Neural crest cell (in vitro differentiated cells): ENCODE data around the gene SLX4IP. TPM values are rescaled to one million over a fixed set of nuclear protein-coding genes. Genes with fewer than 3 reads are reported as not detected.

ENCODE experiments used
- DNase-seq: peaks from one replicate; pipeline ENCODE4 v3.0.0; 2021; ENCODE audit warnings: low read depth, mixed read lengths, low spot score
- H3K27ac Mint-ChIP-seq: one replicate; pipeline ENCODE4 v1.8.0; 2021; ENCODE audit warnings: mild to moderate bottlenecking, mixed read lengths; ENCODE audit not compliant: unreplicated experiment
- H3K27me3 Mint-ChIP-seq: 2 replicates; pipeline ENCODE4 v1.8.0; 2021; ENCODE audit warnings: low read depth, mild to moderate bottlenecking, mixed read lengths
- H3K36me3 Mint-ChIP-seq: 2 replicates; pipeline ENCODE4 v1.8.0; 2021; ENCODE audit warnings: low read depth, mild to moderate bottlenecking, mixed read lengths
- H3K4me1 Mint-ChIP-seq: 2 replicates; pipeline ENCODE4 v1.8.0; 2021; ENCODE audit warnings: mixed read lengths
- H3K4me3 Mint-ChIP-seq: one replicate; pipeline ENCODE4 v1.8.0; 2021; ENCODE audit warnings: mild to moderate bottlenecking, mixed read lengths
- H3K9me3 Mint-ChIP-seq: 2 replicates; pipeline ENCODE4 v1.8.0; 2021; ENCODE audit warnings: mixed read lengths
- CTCF ChIP-seq: fragments of 200-600 bp; sonication (generic); conservative IDR thresholded peaks from 2 replicates; pipeline ENCODE4 v1.5.0; 2021; ENCODE audit warnings: antibody characterized with exemption, mild to moderate bottlenecking
- total RNA-seq: library from RNA; stranded (reverse); gene quantifications from 2 replicates; pipeline ENCODE4 v1.2.1, GENCODE V29; 2021

SLX4IP gene
- total RNA-seq, 1 donor from 2014 or later, result 8.5 TPM

GRCh38 chr20:10474606-10475184 lies 39.6 kb downstream of the SLX4IP start:
- peak overlapping the region; percentile 31 for H3K27ac Mint-ChIP-seq
- peaks cover 4% of the 10 kb centered on the region for H3K36me3 Mint-ChIP-seq
- no peaks in the 10 kb centered on the region for H3K9me3 Mint-ChIP-seq
- no peaks in the 10 kb centered on the region for H3K27me3 Mint-ChIP-seq
- TF ChIP-seq CTCF, result no peak
- no peak overlapping the region for H3K4me3 Mint-ChIP-seq
- H3K4me1 Mint-ChIP-seq, result peaks cover 36% of the 10 kb centered on the region
- DNase-seq, result no peak

- H3K27me3 Mint-ChIP-seq, result no peaks in the 10 kb centered on the region
- peaks cover 4% of the 10 kb centered on the region for H3K36me3 Mint-ChIP-seq
- no peaks in the 10 kb centered on the region for H3K9me3 Mint-ChIP-seq
- TF ChIP-seq CTCF, result no peak
- H3K4me3 Mint-ChIP-seq, result no peak overlapping the region
- peaks cover 30% of the 10 kb centered on the region for H3K4me1 Mint-ChIP-seq
- no peak overlapping the region for H3K27ac Mint-ChIP-seq
- no peak for DNase-seq
These were observed 40.1 kb downstream of the SLX4IP start for GRCh38 chr20:10475225-10475624.

- Mint-ChIP-seq H3K27me3 (no peaks in the 10 kb centered on the region), H3K4me3 (no peak overlapping the region), H3K36me3 (peaks cover 4% of the 10 kb centered on the region), H3K4me1 (peaks cover 24% of the 10 kb centered on the region), H3K27ac (no peak overlapping the region), H3K9me3 (no peaks in the 10 kb centered on the region)
- no peak for DNase-seq
- TF ChIP-seq CTCF, result no peak
These were observed 41.2 kb downstream of the SLX4IP start for GRCh38 chr20:10476319-10476724.

GRCh38 chr20:10478205-10478604 lies 43.1 kb downstream of the SLX4IP start:
- H3K27me3 Mint-ChIP-seq, result no peaks in the 10 kb centered on the region
- H3K27ac Mint-ChIP-seq, result no peak overlapping the region
- no peaks in the 10 kb centered on the region for H3K9me3 Mint-ChIP-seq
- peaks cover 18% of the 10 kb centered on the region for H3K4me1 Mint-ChIP-seq
- TF ChIP-seq CTCF, result no peak
- no peak for DNase-seq
- peaks cover 4% of the 10 kb centered on the region for H3K36me3 Mint-ChIP-seq
- no peak overlapping the region for H3K4me3 Mint-ChIP-seq

- peaks cover 19% of the 10 kb centered on the region for H3K4me1 Mint-ChIP-seq
- TF ChIP-seq CTCF, result no peak
- DNase-seq, result no peak
- no peak overlapping the region for H3K27ac Mint-ChIP-seq
- H3K36me3 Mint-ChIP-seq, result peaks cover 5% of the 10 kb centered on the region
- H3K27me3 Mint-ChIP-seq, result no peaks in the 10 kb centered on the region
- peaks cover 1% of the 10 kb centered on the region for H3K9me3 Mint-ChIP-seq
- no peak overlapping the region for H3K4me3 Mint-ChIP-seq
These were observed 43.8 kb downstream of the SLX4IP start for GRCh38 chr20:10478930-10479329.
